Panc1 (cell line): ENCODE data around the gene ZNF175. TPM values are rescaled to one million over a fixed set of nuclear protein-coding genes. Genes with fewer than 3 reads are reported as not detected.

Experiments
- ATAC-seq: fragments of 200-7000 bp; cut with Tn5 transposase; 2 replicates; pipeline ENCODE4 v1.9.1; 2020; ENCODE audit warnings: mild to moderate bottlenecking, moderate library complexity
- BruUV-seq: library from RNA; stranded (reverse); fragments of 400-500 nt; replicated peaks from 2 replicates; lab custom pipeline; 2021; lab: Mats Ljungman, UMichigan
- CTCF ChIA-PET: fragments of 300-600 bp; sonication (Branson Sonifier 250); formaldehyde crosslinking; loops from one replicate; lab custom pipeline; 2022; ENCODE audit warnings: antibody characterized with exemption; lab: Charles Lee
- POLR2A ChIA-PET: fragments of 300-600 bp; sonication (Branson Sonifier 250); formaldehyde crosslinking; loops from one replicate; lab custom pipeline; 2022; ENCODE audit warnings: antibody characterized with exemption; lab: Charles Lee
- DNase-seq: peaks from one replicate; pipeline ENCODE4 v3.0.0-alpha.2; 2010; ENCODE audit warnings: low read depth, low spot score
- H3K27ac ChIP-seq: 2 replicates; pipeline ENCODE4 v1.5.1; 2011; ENCODE audit warnings: mild to moderate bottlenecking, low read length, inconsistent platforms
- H3K27me3 ChIP-seq: fragments of 200-500 bp; sonication (Bioruptor generic); 2 replicates; pipeline ENCODE4 v1.6.0; 2014; ENCODE audit warnings: low read length, inconsistent platforms; ENCODE audit not compliant: control insufficient read depth, insufficient read depth
- H3K36me3 ChIP-seq: fragments of 200-500 bp; sonication (Bioruptor generic); 2 replicates; pipeline ENCODE4 v1.5.1; 2014; ENCODE audit warnings: inconsistent platforms, mild to moderate bottlenecking, low read length, moderate library complexity; ENCODE audit not compliant: control insufficient read depth, insufficient read depth
- H3K4me1 ChIP-seq: 2 replicates; pipeline ENCODE4 v1.5.1; 2011; ENCODE audit warnings: inconsistent platforms, mild to moderate bottlenecking, low read length, moderate library complexity; ENCODE audit not compliant: control insufficient read depth, insufficient read depth
- H3K4me3 ChIP-seq, 2 experiments: 2 replicates each; pipeline ENCODE4 v1.5.1; 2011 to 2012; ENCODE audit warnings: low read depth in 2 of 2, low read length in 2 of 2, mild to moderate bottlenecking in 2 of 2, inconsistent platforms in 1 of 2, moderate library complexity in 1 of 2
- H3K9me3 ChIP-seq: fragments of 200-500 bp; sonication (Bioruptor generic); 2 replicates; pipeline ENCODE4 v1.5.1; 2014; ENCODE audit warnings: low read depth, mild to moderate bottlenecking, inconsistent platforms, low read length, moderate library complexity; ENCODE audit not compliant: control insufficient read depth, insufficient read depth
- POLR2AphosphoS5 ChIP-seq: IDR thresholded peaks from 2 replicates; pipeline ENCODE4 v1.6.1; 2012; ENCODE audit warnings: mild to moderate bottlenecking, low read depth, low read length, moderate library complexity
- SIN3A ChIP-seq: IDR thresholded peaks from 2 replicates; pipeline ENCODE4 v1.6.1; 2012; ENCODE audit warnings: low read depth, mild to moderate bottlenecking, low read length, moderate library complexity, borderline replicate concordance; ENCODE audit not compliant: insufficient read depth
- TCF7L2 ChIP-seq: IDR thresholded peaks from 2 replicates; pipeline ENCODE4 v1.6.1; 2011; ENCODE audit warnings: mild to moderate bottlenecking, low read depth, low read length, inconsistent platforms
- in situ Hi-C: cut with HindIII; loops from 2 replicates; pipeline ENCODE4 v1.10.0; 2016; ENCODE audit warnings: low sequenced_read_pairs, low pct_unique_long_range_greater_than_20kb
- intact Hi-C: fragments of 100-400 bp; cut with micrococcal nuclease; formaldehyde crosslinking; loops from one replicate; pipeline ENCODE4 v1.10.0; 2022; ENCODE audit not compliant: unreplicated experiment
- total RNA-seq: library from RNA; stranded (reverse); gene quantifications from one replicate; pipeline ENCODE4 v1.2.1, GENCODE V29; 2021; ENCODE audit not compliant: unreplicated experiment
- TF ChIP-seq, protein P1 (sequence below): fragments of 450-650 bp; IDR thresholded peaks from 2 replicates; pipeline ENCODE4 v1.5.1; 2017; ENCODE audit warnings: mild to moderate bottlenecking
- TF ChIP-seq, protein P2 (sequence below), 2 experiments: IDR thresholded peaks; 2 replicates each; pipeline ENCODE4 v1.6.1; 2011 to 2012; ENCODE audit warnings: low read depth in 2 of 2, control low read depth in 1 of 2, low read length in 1 of 2, mild to moderate bottlenecking in 1 of 2, moderate library complexity in 1 of 2; ENCODE audit not compliant: insufficient read depth in 1 of 2

The ZNF175 gene
- total RNA-seq, 1 experiment from 2014 or later = 7.3 TPM

DNA sequence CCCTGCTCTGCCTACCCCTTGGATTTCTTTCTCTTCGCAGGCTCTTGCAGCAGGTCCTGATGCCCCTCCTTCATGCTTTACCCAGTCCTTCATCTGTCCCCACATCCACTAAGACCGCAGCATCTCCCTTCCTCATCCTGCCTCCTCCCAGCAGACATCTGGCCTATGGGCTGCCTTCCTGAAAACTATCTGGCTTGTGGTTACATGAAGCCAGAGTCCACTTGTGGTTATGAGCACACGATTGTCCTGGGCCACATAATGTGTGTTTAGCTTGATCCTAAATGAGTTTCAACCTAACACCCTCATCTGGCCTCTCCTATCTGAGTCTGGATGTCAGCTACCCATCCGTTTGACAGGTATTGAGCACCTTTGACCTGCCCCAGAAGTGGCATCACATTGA is 5.5 kb upstream of the ZNF175 start:
- no peaks in the 10 kb centered on the region for H3K9me3 ChIP-seq
- ChIA-PET CTCF (no interaction called here), POLR2A (no interaction called here)
- H3K36me3 ChIP-seq = no peaks in the 10 kb centered on the region
- H3K27ac ChIP-seq = no peak overlapping the region
- BruUV-seq = no TSS peak
- DNase-seq (no peak), ATAC-seq (no peak)
- H3K4me3 ChIP-seq = no peak overlapping the region
- intact Hi-C loops = no loop called here
- peaks cover 9% of the 10 kb centered on the region for H3K27me3 ChIP-seq
- in situ Hi-C loops = no loop called here
- H3K4me1 ChIP-seq = no peaks in the 10 kb centered on the region
- no peak for TF ChIP-seq TCF7L2
- TF ChIP-seq POLR2AphosphoS5 = no peak
- no peak for TF ChIP-seq SIN3A
- TF ChIP-seq, protein P1, sequence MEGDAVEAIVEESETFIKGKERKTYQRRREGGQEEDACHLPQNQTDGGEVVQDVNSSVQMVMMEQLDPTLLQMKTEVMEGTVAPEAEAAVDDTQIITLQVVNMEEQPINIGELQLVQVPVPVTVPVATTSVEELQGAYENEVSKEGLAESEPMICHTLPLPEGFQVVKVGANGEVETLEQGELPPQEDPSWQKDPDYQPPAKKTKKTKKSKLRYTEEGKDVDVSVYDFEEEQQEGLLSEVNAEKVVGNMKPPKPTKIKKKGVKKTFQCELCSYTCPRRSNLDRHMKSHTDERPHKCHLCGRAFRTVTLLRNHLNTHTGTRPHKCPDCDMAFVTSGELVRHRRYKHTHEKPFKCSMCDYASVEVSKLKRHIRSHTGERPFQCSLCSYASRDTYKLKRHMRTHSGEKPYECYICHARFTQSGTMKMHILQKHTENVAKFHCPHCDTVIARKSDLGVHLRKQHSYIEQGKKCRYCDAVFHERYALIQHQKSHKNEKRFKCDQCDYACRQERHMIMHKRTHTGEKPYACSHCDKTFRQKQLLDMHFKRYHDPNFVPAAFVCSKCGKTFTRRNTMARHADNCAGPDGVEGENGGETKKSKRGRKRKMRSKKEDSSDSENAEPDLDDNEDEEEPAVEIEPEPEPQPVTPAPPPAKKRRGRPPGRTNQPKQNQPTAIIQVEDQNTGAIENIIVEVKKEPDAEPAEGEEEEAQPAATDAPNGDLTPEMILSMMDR = no peak
- TF ChIP-seq, protein P2, sequence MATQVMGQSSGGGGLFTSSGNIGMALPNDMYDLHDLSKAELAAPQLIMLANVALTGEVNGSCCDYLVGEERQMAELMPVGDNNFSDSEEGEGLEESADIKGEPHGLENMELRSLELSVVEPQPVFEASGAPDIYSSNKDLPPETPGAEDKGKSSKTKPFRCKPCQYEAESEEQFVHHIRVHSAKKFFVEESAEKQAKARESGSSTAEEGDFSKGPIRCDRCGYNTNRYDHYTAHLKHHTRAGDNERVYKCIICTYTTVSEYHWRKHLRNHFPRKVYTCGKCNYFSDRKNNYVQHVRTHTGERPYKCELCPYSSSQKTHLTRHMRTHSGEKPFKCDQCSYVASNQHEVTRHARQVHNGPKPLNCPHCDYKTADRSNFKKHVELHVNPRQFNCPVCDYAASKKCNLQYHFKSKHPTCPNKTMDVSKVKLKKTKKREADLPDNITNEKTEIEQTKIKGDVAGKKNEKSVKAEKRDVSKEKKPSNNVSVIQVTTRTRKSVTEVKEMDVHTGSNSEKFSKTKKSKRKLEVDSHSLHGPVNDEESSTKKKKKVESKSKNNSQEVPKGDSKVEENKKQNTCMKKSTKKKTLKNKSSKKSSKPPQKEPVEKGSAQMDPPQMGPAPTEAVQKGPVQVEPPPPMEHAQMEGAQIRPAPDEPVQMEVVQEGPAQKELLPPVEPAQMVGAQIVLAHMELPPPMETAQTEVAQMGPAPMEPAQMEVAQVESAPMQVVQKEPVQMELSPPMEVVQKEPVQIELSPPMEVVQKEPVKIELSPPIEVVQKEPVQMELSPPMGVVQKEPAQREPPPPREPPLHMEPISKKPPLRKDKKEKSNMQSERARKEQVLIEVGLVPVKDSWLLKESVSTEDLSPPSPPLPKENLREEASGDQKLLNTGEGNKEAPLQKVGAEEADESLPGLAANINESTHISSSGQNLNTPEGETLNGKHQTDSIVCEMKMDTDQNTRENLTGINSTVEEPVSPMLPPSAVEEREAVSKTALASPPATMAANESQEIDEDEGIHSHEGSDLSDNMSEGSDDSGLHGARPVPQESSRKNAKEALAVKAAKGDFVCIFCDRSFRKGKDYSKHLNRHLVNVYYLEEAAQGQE (IDR thresholded peaks at IDR 0.05; ENCODE audit: insufficient read depth in 1 of 2, low read depth in 2 of 2, low read length in 1 of 2) = no peak

DNA sequence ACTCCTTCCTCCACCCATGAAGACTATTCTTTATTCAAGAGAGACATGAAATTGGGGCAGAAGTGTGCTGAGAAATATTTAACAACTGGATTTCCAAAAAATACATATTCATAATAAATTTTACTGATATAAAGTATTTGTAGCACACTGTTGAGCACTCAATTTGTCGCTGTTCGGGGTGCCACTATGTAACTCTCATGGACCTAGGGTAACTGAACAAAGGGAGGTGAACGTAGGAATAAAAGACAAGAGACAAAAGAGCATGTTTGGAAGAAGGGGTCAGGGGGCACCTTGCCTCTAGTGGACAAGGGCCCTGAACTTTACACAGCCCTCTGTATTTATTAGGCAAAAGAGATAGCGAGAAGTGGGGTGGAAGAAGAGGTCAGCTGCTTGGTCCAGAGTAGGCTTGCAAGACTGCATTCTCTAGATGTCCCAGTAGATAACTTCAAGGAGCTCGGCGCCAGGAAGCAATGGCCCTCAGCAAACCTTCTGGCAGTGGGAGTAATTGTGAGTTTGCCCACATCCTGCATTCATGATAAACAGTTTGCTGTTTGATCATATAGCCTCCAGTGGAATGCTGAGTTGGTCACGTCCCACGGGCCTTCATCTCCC is 4.5 kb upstream of the ZNF175 start:
- no peak for TF ChIP-seq TCF7L2
- TF ChIP-seq, protein P2 (IDR thresholded peaks at IDR 0.05; ENCODE audit: insufficient read depth in 1 of 2, low read depth in 2 of 2, low read length in 1 of 2) = no peak
- no peak for TF ChIP-seq SIN3A
- TF ChIP-seq, protein P1 = no peak
- no peak for TF ChIP-seq POLR2AphosphoS5
- Histone ChIP-seq H3K27me3 (peaks cover 9% of the 10 kb centered on the region), H3K27ac (no peak overlapping the region), H3K4me3 (no peak overlapping the region), H3K36me3 (peaks cover 1% of the 10 kb centered on the region; the same call in 1 of the 2 replicates), H3K4me1 (no peaks in the 10 kb centered on the region), H3K9me3 (no peaks in the 10 kb centered on the region)
- in situ Hi-C loops = no loop called here
- DNase-seq = no peak
- intact Hi-C loops = no loop called here
- ChIA-PET CTCF (no interaction called here), POLR2A (no interaction called here)
- no peak for ATAC-seq
- BruUV-seq = no TSS peak
